ENCODE measurements around the gene ACVR1B. TPM values are rescaled to one million over a fixed set of nuclear protein-coding genes. Genes with fewer than 3 reads are reported as not detected.

Gene ACVR1B
- total and polyA plus RNA-seq, 9 of the 15 experiments (the other 6 are each of a cell fraction or from before 2014, with no cell fraction given), result 0.97 to 15.1 (median 6.8) TPM

- DNase-seq (ENCODE audit: extremely low read depth in 1 of 4, low spot score in 3 of 4), result peak in 3 of 4 experiments; percentile 54 to 57 (median 56)
- BruUV-seq (replicated peaks), result no TSS peak
- POLR2A ChIA-PET, result interaction anchor here (0.5 to 1.0 kb wide), 3 partner anchors 33 to 736 kb away, joined by 3 read pairs; no protein-coding TSS in a partner anchor
- WGBS (ENCODE audit: insufficient coverage, low coverage, missing lambda C conversion rate), result 23% methylated on average over 6 of the region's 8 CpGs
- H3K4me1 ChIP-seq (replicated peaks in 1 of 2; ENCODE audit: control insufficient read depth in 2 of 2, insufficient read depth in 2 of 2, low read length in 2 of 2), result peaks cover 43 to 63% of the 10 kb centered on the region in 2 experiments
- H3K9me3 ChIP-seq (replicated peaks; ENCODE audit: control insufficient read depth, insufficient read depth, low read depth, low read length), result no peaks in the 10 kb centered on the region
- peak overlapping the region; percentile 23; the same call in 1 of the 2 replicates for H3K4me2 ChIP-seq (ENCODE audit: insufficient read depth, low read length)
- H3K4me3 ChIP-seq, result no peak overlapping the region
- H3K9me1 ChIP-seq (ENCODE audit: control insufficient read depth, insufficient read depth, low read length), result no peaks in the 10 kb centered on the region
- no peaks in the 10 kb centered on the region for H3K79me2 ChIP-seq (ENCODE audit: control insufficient read depth, insufficient read depth, low read length)
- no peaks in the 10 kb centered on the region for H3K36me3 ChIP-seq (ENCODE audit: control insufficient read depth, insufficient read depth, low read length)
- CTCF ChIA-PET (ENCODE audit: low intra/inter-chr PET ratio), result no interaction called here
- ATAC-seq, result peak; percentile 32
- in situ Hi-C loops (cut with MboI), result no loop called here
- H2AFZ ChIP-seq (ENCODE audit: low read depth, low read length), result peak overlapping the region; percentile 30; the same call in 1 of the 2 replicates
- peak overlapping the region; percentile 7 to 60; a peak in 2 of 4 replicates for H3K9ac ChIP-seq (ENCODE audit: insufficient read depth in 1 of 2, low read depth in 2 of 2, low read length in 2 of 2)
- intact Hi-C loops (cut with micrococcal nuclease), result no loop called here
- no peaks in the 10 kb centered on the region; a peak in 1 of 5 replicates for H3K27me3 ChIP-seq (ENCODE audit: control insufficient read depth in 2 of 2, insufficient read depth in 2 of 2, low read length in 2 of 2)
- no peak overlapping the region for H3K27ac ChIP-seq (ENCODE audit: extremely low read depth, low read depth, low read length)
- H4K20me1 ChIP-seq (replicated peaks; ENCODE audit: control insufficient read depth, insufficient read depth, low read length), result peaks cover 4% of the 10 kb centered on the region
- FAIRE-seq, result no peak
- peak; percentile 81; the same call in 1 of the 2 replicates for TF ChIP-seq SPI1 (IDR thresholded peaks at IDR 0.05; ENCODE audit: borderline replicate concordance, low read depth, low read length)
- TF ChIP-seq CXXC5 (CRISPR knock-in tag; IDR thresholded peaks at IDR 0.05), result peak; percentile 43
- peak; percentile 68 for TF ChIP-seq ZNF41 (CRISPR knock-in tag; conservative IDR thresholded peaks at IDR 0.05)
- no peak for TF ChIP-seq POLR2AphosphoS5 (IDR thresholded peaks at IDR 0.05; ENCODE audit: control insufficient read depth, insufficient read depth, low read depth, low read length)
- peak; percentile 69 for TF ChIP-seq GATA2 (CRISPR knock-in tag; IDR thresholded peaks at IDR 0.05)
- no peak for TF ChIP-seq ZKSCAN8 (CRISPR knock-in tag; IDR thresholded peaks at IDR 0.05)
- no peak for TF ChIP-seq KAT7 (CRISPR knock-in tag; IDR thresholded peaks at IDR 0.05; ENCODE audit: borderline replicate concordance)
- no peak for TF ChIP-seq ZNF280A (IDR thresholded peaks at IDR 0.05; ENCODE audit: low read depth, partially characterized antibody)
- peak in 1 of 2 experiments; percentile 41; a peak in 1 of 4 replicates for TF ChIP-seq ETV6 (IDR thresholded peaks at IDR 0.05; ENCODE audit: borderline replicate concordance in 1 of 2, low read depth in 2 of 2, low read length in 1 of 2)
- no peak for TF ChIP-seq ETV6 (CRISPR knock-in tag; IDR thresholded peaks at IDR 0.05; ENCODE audit: borderline replicate concordance)
- peak in 1 of 2 experiments; percentile 29; a peak in 3 of 4 replicates for TF ChIP-seq NRF1 (conservative IDR thresholded peaks at IDR 0.05 in 1 of 2, IDR thresholded peaks at IDR 0.05 in 1 of 2)
- TF ChIP-seq, protein P1, sequence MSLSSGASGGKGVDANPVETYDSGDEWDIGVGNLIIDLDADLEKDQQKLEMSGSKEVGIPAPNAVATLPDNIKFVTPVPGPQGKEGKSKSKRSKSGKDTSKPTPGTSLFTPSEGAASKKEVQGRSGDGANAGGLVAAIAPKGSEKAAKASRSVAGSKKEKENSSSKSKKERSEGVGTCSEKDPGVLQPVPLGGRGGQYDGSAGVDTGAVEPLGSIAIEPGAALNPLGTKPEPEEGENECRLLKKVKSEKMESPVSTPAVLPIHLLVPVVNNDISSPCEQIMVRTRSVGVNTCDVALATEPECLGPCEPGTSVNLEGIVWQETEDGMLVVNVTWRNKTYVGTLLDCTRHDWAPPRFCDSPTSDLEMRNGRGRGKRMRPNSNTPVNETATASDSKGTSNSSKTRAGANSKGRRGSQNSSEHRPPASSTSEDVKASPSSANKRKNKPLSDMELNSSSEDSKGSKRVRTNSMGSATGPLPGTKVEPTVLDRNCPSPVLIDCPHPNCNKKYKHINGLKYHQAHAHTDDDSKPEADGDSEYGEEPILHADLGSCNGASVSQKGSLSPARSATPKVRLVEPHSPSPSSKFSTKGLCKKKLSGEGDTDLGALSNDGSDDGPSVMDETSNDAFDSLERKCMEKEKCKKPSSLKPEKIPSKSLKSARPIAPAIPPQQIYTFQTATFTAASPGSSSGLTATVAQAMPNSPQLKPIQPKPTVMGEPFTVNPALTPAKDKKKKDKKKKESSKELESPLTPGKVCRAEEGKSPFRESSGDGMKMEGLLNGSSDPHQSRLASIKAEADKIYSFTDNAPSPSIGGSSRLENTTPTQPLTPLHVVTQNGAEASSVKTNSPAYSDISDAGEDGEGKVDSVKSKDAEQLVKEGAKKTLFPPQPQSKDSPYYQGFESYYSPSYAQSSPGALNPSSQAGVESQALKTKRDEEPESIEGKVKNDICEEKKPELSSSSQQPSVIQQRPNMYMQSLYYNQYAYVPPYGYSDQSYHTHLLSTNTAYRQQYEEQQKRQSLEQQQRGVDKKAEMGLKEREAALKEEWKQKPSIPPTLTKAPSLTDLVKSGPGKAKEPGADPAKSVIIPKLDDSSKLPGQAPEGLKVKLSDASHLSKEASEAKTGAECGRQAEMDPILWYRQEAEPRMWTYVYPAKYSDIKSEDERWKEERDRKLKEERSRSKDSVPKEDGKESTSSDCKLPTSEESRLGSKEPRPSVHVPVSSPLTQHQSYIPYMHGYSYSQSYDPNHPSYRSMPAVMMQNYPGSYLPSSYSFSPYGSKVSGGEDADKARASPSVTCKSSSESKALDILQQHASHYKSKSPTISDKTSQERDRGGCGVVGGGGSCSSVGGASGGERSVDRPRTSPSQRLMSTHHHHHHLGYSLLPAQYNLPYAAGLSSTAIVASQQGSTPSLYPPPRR (CRISPR knock-in tag; IDR thresholded peaks at IDR 0.05; ENCODE audit: borderline replicate concordance), result no peak
- no peak for TF ChIP-seq NR2C2 (CRISPR knock-in tag; IDR thresholded peaks at IDR 0.05)
- peak; percentile 75 for TF ChIP-seq NR2C2 (tag; IDR thresholded peaks at IDR 0.05)
Observed at GRCh38 chr12:51911788-51912711, 39.4 kb upstream of the ACVR1B start.
